ENCODE measurements around the gene CYP27A1.

DNA sequence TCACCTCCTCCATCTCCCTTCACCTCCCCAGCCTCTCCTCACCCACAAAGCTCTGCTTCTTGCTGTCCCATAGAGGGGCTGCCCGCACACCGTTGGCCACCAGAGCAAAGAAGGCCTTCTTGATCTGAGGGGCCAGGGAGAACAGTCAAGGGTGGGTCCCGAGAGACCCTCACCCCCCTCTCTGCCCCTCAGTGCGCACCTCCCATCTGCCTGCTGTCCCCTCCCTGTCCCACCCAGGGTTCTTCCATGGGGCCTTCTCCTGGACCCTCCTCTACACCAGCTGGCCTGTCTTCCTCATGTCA, 46.5 kb downstream of the CYP27A1 start:
- TF ChIP-seq MYC (IDR thresholded peaks at IDR 0.05; ENCODE audit: low read depth, low read length) (no peak), MYC (CRISPR knock-in tag; IDR thresholded peaks at IDR 0.05; ENCODE audit: borderline replicate concordance, low read depth) (no peak), EZH2 (IDR thresholded peaks at IDR 0.05; ENCODE audit: borderline replicate concordance, low read depth, low read length) (no peak), ZNF174 (CRISPR knock-in tag; IDR thresholded peaks at IDR 0.05) (no peak), YY1 (IDR thresholded peaks at IDR 0.05; ENCODE audit: borderline replicate concordance in 1 of 3, control insufficient read depth in 1 of 3, extremely low read depth in 1 of 3, insufficient read depth in 3 of 3, insufficient read length in 1 of 3, insufficient replicate concordance in 2 of 3, low read depth in 1 of 3, low read length in 2 of 3) (no peak), JUND (IDR thresholded peaks at IDR 0.05; ENCODE audit: borderline replicate concordance, low read depth, low read length) (no peak), JUND (tag; IDR thresholded peaks at IDR 0.05; ENCODE audit: borderline replicate concordance, low read depth, low read length) (no peak), HMGXB4 (CRISPR knock-in tag; IDR thresholded peaks at IDR 0.05) (no peak), ZNF12 (CRISPR knock-in tag; IDR thresholded peaks at IDR 0.05) (no peak)
- TF ChIP-seq, protein P1, sequence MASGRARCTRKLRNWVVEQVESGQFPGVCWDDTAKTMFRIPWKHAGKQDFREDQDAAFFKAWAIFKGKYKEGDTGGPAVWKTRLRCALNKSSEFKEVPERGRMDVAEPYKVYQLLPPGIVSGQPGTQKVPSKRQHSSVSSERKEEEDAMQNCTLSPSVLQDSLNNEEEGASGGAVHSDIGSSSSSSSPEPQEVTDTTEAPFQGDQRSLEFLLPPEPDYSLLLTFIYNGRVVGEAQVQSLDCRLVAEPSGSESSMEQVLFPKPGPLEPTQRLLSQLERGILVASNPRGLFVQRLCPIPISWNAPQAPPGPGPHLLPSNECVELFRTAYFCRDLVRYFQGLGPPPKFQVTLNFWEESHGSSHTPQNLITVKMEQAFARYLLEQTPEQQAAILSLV (tag; IDR thresholded peaks at IDR 0.05) = no peak
- TF ChIP-seq, protein P2, sequence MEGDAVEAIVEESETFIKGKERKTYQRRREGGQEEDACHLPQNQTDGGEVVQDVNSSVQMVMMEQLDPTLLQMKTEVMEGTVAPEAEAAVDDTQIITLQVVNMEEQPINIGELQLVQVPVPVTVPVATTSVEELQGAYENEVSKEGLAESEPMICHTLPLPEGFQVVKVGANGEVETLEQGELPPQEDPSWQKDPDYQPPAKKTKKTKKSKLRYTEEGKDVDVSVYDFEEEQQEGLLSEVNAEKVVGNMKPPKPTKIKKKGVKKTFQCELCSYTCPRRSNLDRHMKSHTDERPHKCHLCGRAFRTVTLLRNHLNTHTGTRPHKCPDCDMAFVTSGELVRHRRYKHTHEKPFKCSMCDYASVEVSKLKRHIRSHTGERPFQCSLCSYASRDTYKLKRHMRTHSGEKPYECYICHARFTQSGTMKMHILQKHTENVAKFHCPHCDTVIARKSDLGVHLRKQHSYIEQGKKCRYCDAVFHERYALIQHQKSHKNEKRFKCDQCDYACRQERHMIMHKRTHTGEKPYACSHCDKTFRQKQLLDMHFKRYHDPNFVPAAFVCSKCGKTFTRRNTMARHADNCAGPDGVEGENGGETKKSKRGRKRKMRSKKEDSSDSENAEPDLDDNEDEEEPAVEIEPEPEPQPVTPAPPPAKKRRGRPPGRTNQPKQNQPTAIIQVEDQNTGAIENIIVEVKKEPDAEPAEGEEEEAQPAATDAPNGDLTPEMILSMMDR (IDR thresholded peaks at IDR 0.05 in 2 of 3, conservative IDR thresholded peaks at IDR 0.05 in 1 of 3; ENCODE audit: insufficient read depth in 2 of 3, low read depth in 1 of 3, low read length in 3 of 3) = no peak

Measured in K562 (cell line).